Ishikawa (cell line): ENCODE results near the gene ERBB2.

Source experiments
- CEBPB ChIP-seq: IDR thresholded peaks from 2 replicates; pipeline ENCODE4 v1.6.1; 2012
- CREB1 ChIP-seq: IDR thresholded peaks from 2 replicates; pipeline ENCODE4 v1.6.1; 2012; ENCODE audit warnings: low read depth
- EGR1 ChIP-seq: IDR thresholded peaks from 2 replicates; pipeline ENCODE4 v1.6.1; 2012
- EP300 ChIP-seq: IDR thresholded peaks from 2 replicates; pipeline ENCODE4 v1.6.1; 2012; ENCODE audit warnings: borderline replicate concordance
- FOXM1 ChIP-seq: IDR thresholded peaks from 2 replicates; pipeline ENCODE4 v1.6.1; 2012; ENCODE audit warnings: low read depth, borderline replicate concordance
- NFIC ChIP-seq: IDR thresholded peaks from 2 replicates; pipeline ENCODE4 v1.6.1; 2012
- RAD21 ChIP-seq: IDR thresholded peaks from 2 replicates; pipeline ENCODE4 v1.6.1; 2012; ENCODE audit warnings: low read depth
- REST ChIP-seq: IDR thresholded peaks from 2 replicates; pipeline ENCODE4 v1.6.1; 2012; ENCODE audit warnings: low read depth, mild to moderate bottlenecking
- TAF1 ChIP-seq: IDR thresholded peaks from 2 replicates; pipeline ENCODE4 v1.6.1; 2012; ENCODE audit warnings: low read depth, mild to moderate bottlenecking
- TCF12 ChIP-seq: IDR thresholded peaks from 2 replicates; pipeline ENCODE4 v1.6.1; 2012; ENCODE audit warnings: low read depth
- TEAD4 ChIP-seq: IDR thresholded peaks from 2 replicates; pipeline ENCODE4 v1.6.1; 2012
- YY1 ChIP-seq: IDR thresholded peaks from 2 replicates; pipeline ENCODE4 v1.6.1; 2012; ENCODE audit warnings: low read depth
- ZBTB7A ChIP-seq: IDR thresholded peaks from 2 replicates; pipeline ENCODE4 v1.6.1; 2012; ENCODE audit warnings: low read depth
- TF ChIP-seq, protein P1 (sequence below): IDR thresholded peaks from 2 replicates; pipeline ENCODE4 v1.6.1; 2012
- TF ChIP-seq, protein P2 (sequence below): IDR thresholded peaks from 2 replicates; pipeline ENCODE4 v1.6.1; 2012

Gene ERBB2

GRCh38 chr17:39702901-39703893, 3.3 kb downstream of the ERBB2 start:
- TF ChIP-seq FOXM1 (no peak), NFIC (no peak)
- TF ChIP-seq, protein P1, sequence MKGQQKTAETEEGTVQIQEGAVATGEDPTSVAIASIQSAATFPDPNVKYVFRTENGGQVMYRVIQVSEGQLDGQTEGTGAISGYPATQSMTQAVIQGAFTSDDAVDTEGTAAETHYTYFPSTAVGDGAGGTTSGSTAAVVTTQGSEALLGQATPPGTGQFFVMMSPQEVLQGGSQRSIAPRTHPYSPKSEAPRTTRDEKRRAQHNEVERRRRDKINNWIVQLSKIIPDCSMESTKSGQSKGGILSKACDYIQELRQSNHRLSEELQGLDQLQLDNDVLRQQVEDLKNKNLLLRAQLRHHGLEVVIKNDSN, result no peak

GRCh38 chr17:39703913-39704312, 4.0 kb downstream of the ERBB2 start:
- no peak for TF ChIP-seq NFIC
- TF ChIP-seq REST, result no peak
- TF ChIP-seq EP300, result no peak

DNA sequence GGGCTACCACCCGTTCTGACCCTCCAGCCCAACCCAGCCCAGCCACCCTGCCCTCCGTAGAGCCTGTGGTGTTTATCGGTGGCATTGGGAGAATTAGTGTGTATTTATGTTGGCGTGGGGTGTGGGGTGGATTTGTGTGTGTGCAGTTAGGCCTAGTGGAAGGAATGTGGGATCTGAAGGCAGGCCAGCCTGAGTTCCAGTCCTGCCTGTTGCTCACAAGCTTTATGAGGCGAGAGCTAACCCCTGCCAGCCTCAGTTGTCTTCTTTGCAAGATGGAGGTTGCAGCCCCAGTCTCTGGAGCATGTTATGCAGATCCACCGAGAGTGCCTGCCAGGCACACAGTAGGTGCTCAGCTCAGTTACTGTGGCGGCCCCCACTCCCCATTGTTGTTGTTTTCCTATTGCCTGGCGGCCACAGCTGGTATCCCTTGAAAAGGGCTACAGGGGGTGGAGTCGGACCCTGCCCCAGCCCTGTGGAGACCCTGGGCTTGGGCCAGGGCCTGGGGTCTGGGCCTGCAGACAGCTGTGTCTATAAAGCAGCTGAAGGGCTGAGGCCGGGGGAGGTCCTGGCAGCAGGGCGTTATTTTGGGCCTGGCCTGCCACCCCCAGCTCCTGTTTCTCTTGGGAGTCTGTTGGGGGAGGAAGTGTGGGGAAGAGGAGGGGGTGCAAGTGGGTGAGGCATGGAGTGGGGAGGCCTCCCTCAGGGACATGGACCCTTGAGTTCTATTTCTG, 5.1 kb downstream of the ERBB2 start:
- TF ChIP-seq TEAD4, result peak; percentile 52
- peak; percentile 7; the same call in 1 of the 2 replicates for TF ChIP-seq ZBTB7A
- TF ChIP-seq, protein P1, result no peak
- TF ChIP-seq EGR1, result no peak
- TF ChIP-seq TAF1, result no peak
- no peak for TF ChIP-seq CREB1
- TF ChIP-seq TCF12, result no peak

DNA sequence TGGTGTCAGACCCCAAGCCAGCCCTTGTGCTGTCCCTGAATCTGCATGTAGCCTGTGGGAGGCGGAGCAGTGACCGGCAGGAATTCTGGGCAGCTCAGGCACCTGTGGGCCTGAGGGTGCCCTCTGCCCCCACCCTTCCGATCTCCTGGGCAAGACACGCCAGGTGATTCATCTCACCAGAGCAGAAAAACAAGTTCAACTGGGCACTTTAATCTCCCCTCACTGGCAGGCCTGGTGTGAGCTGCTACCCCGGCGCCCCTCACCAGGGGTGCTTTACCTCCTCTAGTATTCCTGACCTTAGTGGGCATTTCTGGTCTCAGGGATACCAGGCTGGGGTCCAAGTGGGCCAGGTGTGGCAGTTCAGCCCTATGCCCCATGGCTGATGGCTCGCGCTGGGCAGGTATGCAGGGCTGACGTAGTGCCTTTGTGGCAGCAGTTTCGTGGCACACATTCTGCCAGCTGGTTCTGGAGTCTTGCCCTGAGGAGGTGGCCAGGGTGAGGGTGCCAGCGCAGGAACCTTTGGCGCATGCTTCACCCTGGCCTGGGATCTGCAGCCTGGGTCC, 6.0 kb downstream of the ERBB2 start:
- TF ChIP-seq CREB1, result peak; percentile 43; the same call in 1 of the 2 replicates
- peak; percentile 98 for TF ChIP-seq ZBTB7A
- peak; percentile 46; the same call in 1 of the 2 replicates for TF ChIP-seq CEBPB
- TF ChIP-seq TCF12, result peak; percentile 97
- peak; percentile 91 for TF ChIP-seq NFIC
- no peak; the same call in 1 of the 2 replicates for TF ChIP-seq TAF1
- TF ChIP-seq TEAD4, result peak; percentile 83
- TF ChIP-seq, protein P1, result peak; percentile 59
- TF ChIP-seq RAD21, result peak; percentile 41; the same call in 1 of the 2 replicates
- TF ChIP-seq REST, result no peak
- peak; percentile 6; the same call in 1 of the 2 replicates for TF ChIP-seq EGR1
- TF ChIP-seq EP300, result peak; percentile 90
- no peak for TF ChIP-seq YY1
- peak; percentile 72 for TF ChIP-seq FOXM1
- TF ChIP-seq, protein P2, sequence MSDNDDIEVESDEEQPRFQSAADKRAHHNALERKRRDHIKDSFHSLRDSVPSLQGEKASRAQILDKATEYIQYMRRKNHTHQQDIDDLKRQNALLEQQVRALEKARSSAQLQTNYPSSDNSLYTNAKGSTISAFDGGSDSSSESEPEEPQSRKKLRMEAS, result peak; percentile 70

GRCh38 chr17:39706383-39706782, 6.5 kb downstream of the ERBB2 start:
- TF ChIP-seq CREB1 (no peak), RAD21 (no peak), NFIC (no peak), TCF12 (no peak), TEAD4 (no peak), YY1 (no peak), TAF1 (no peak), EP300 (no peak), FOXM1 (no peak), ZBTB7A (no peak), EGR1 (no peak)
- TF ChIP-seq, protein P2, result no peak
- TF ChIP-seq, protein P1, result no peak
